Fibroblast of lung (primary cell): Measurements from ENCODE around the gene HMCN2.

Experiments
- CTCF ChIP-seq, 2 donors: IDR thresholded peaks in 1 of 2; conservative IDR thresholded peaks in 1 of 2; 1 replicate in 1 of 2; 2 replicates in 1 of 2; pipeline ENCODE4 v1.5.1; 2011 to 2012; ENCODE audit warnings: low read length in 2 of 2, control low read depth in 1 of 2, inconsistent platforms in 1 of 2, low read depth in 1 of 2, mild to moderate bottlenecking in 1 of 2
- EZH2 ChIP-seq: IDR thresholded peaks from 2 replicates; pipeline ENCODE4 v1.5.1; 2012; ENCODE audit warnings: low read length, control low read depth, mild to moderate bottlenecking; ENCODE audit errors: missing control alignments

GRCh38 chr9:130359819-130360218, 94.3 kb downstream of the HMCN2 start:
- no peak for TF ChIP-seq CTCF (conservative IDR thresholded peaks at IDR 0.05 in 1 of 2, IDR thresholded peaks at IDR 0.05 in 1 of 2; ENCODE audit: low read depth in 1 of 2, low read length in 2 of 2)
- no peak for TF ChIP-seq EZH2
